GM18520 (cell line): ENCODE measurements around the gene FES.
"Not testable (repeated sequence)": the region's sequence is repeated elsewhere in the genome, so short reads cannot be mapped to it uniquely, and the experiment has no call there.

Experiments used
- ATAC-seq: cut with Tn5 transposase; IDR thresholded peaks from one replicate; pipeline ENCODE4 v1.9.1; 2021; ENCODE audit not compliant: unreplicated experiment

Gene FES

DNA sequence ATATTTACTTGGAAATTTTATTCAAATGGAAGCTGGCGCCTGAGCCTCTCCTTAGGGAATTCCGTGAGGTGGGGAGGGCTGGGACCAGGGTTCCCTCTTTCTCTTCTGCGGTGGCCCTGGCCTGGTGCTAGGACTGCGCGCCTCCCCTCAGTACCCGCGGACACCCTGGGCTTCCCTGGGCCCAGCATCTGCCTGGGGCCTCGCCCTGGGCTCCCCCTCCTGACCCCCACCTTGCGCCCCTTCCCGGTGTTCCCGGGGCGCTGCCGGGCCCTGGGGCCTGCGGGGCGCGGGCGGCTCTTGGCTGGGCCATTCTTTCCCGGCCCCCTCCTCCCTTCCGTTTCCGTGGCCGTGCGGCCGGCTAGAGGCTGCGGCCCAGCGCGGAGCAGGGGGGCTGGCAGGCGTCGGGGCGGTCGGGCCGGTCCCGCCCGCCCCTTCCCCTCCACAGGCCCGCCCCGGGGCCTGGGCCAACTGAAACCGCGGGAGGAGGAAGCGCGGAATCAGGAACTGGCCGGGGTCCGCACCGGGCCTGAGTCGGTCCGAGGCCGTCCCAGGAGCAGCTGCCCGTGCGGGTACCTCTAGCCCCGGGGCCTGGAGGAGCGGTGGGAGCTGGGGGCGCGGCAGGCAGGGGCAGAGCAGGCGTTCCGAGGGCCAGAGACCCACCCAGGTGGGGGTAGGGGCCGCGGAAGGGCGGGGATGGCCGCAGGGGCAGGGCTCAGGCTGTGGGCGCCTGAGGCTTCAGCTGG, at the start of gene FES:
Gene FES, plus strand, starts transcription at position 529 of the 743 bp plus-strand sequence. CDS start 542 bp downstream, outside the sequence.
- no peak for ATAC-seq

DNA sequence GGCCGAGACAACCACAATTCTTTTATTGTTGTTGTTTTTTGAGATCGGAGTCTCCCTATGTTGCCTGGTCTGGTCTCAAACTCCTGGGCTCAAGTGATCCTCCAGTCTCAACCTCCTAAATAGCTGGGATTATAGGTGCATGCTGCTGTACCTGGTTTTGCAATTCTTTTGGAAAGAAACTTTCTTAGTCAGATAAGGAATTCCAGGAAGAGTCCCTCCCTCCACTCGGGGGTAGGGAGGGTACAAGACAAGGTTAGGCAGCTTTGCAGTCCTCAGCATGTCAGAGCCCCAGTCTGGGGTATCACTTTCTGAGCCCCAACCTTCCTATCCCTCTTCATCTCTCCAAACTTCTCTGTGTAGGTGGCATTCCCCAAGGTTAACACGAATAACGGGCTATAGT, 49.7 kb upstream of the FES start:
- ATAC-seq: no peak

DNA sequence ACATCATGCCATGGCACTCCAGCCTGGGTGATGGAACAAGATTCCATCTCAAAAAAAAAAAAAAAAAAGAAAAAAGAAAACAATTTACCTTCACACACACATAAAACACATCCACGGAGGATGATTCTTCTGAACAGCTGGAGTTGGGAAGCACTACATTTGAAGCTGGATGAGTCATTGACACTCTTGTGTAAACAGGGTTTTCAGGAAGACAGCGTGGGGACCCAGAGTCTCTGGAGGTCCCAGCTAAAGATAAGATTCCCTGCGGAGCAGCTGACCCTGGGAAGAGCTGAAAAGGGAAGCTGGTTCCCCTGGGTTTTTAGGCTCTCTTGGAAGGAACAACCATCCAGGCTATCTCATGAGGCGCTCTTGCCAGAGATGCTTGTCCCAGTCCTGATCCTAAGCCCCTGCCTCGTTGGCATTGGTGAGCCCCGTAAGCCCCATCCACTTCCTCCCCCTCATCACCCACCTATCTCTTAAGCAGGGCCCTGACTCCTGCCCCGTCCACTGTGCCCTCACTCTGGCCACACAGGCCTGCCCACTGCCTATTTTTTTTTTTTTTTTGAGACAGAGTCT, 47.9 kb upstream of the FES start:
- no peak for ATAC-seq

DNA sequence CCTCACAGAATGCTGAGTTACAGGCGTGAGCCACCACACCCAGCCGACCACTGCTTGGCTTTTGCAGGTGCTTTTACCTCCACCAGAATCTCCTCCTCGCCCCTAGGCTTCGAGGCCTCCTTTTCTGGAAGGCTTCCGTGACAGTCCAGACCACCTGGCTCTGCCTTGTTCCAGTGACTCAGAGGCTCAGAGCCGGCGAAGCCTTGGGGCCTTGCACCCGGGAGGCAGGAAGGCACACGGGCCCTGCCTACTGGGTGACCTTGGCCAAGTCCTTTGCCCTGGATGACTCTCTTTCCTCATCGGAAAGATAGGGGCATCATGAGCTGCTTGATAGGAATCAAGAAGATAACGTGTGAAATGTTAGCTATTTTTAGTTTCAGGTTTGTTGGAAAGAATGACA, 47.2 kb upstream of the FES start:
- no peak for ATAC-seq

DNA sequence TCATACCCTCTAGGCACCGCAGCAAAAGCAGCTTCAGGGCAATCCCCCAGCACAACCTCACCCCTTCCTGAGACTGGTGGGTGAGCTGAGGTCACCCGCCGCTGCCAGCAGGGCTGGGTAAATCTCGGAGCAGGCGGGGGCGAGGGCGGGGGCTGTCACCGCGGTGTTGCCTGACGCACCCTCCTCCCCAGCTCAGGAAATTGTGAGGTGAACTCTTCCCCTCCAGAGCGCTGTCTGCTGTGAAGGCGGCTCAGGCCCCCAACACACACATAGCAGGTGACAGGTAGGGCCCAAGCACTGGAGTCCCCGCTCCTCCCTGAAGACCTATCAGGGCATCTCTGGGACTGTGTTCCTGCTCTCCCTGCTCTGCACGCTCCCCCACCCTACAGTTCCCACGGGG, 46.2 kb upstream of the FES start:
- no peak for ATAC-seq

DNA sequence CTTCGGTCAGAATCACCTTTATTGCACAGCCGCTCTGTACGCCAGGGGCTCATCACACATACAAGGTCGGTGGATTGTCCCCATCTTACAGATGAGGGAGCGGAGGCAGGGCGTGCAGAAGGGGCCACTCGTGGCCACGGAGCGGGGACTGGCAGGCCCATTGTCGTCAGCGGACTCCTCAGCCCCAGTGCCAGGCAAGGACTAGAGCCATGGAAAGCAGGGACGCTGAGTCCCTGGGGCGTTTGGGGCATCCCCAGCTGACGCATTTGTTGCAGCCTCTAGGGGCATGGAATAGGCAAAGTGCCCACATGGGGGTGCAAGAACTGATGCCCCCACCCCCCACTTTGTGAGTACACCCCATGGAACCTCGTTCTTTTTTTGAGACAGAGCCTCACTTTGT, 45.8 kb upstream of the FES start:
- ATAC-seq: no peak

DNA sequence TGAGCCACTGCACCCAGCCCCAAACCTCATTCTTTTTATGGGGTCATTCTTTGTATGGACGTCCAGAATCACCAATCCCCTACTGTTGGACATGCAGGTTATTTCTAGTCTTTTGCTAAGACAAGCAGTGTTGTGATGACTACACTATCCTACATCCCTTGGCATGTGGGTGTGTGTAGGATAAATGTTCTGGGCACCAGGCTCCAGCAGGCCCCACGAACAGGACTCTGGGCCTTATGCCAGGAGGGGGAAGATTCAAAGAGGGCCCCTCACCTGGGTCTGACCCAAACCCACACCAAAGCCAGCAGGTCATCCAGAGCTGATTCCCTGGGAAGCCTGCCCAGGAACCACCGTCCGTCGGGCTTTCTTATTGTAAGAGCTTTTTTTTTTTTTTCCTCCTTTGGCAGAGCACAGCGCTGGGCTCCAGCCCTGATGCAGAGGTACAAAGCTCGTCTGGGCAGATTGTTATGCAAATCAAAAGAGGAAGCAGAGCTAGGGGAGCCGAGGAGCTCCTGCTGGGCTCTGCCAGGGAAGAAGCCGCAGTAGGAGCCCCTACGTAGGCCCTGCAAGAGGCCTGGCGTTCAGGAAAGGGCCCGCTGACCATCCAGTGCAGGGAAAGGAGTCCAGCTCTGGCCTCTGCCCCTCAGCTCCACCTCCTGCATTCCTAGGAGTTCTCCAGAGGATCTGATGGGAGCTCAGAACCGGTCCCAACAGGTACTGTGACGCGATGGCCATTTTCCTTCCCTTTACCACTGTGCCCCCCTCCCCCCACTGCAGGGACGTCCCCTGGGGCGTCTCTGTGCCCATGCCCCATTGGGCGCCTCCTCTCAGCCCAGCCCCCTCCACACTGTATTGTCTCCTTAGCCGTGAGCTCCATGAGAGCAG, 44.9 kb upstream of the FES start:
- no peak for ATAC-seq

DNA sequence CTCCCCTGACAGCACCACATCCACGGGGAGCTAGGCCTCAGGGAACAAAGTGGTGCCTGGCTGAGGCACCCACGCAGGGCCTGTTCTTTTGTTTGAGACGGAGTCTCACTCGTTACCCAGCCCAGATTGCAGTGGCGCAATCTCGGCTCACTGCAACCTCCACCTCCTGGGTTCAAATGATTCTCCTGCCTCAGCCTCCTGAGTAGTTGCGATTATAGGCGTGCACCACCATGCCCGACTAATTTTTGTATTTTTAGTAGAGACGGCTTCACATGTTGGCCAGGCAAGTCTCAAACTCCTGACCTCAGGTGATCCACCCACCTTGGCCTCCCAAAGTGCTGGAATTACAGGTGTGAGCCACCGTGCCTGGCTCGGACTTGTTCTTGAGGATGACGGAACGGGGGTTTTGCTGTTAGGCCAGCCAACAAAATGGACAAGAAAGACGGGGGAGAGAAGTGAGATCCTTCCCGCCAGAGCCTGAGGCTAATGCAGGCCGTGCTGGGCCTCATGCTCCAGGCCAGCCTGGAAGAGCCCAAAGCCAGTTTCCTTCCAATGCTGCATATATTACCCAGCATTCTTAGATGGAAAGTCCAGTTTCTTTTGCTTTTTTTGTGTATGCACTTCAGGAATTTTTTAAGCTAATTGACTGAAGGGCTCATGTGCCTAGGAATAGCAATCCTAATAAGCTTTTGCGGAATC, 44.0 kb upstream of the FES start:
- ATAC-seq: no peak

DNA sequence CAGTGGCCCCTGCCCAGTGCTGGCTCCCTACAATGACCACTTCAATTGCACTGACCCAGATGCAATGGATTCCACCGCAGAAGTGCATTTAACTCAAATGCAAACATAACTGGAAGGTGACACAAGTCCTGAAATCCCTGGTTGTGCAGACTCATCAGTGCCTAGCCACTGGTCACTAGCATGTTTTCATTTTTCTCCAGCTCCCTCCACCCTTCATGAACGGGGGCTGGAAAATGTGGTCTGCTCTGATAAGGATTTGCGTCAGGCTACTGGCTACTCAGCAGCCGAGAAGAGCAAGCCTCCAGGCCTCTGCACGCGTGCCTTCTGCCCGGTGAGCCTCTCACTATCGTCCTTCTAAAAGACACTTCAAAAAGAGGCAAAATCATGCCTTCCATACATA, 43.4 kb upstream of the FES start:
- no peak for ATAC-seq

DNA sequence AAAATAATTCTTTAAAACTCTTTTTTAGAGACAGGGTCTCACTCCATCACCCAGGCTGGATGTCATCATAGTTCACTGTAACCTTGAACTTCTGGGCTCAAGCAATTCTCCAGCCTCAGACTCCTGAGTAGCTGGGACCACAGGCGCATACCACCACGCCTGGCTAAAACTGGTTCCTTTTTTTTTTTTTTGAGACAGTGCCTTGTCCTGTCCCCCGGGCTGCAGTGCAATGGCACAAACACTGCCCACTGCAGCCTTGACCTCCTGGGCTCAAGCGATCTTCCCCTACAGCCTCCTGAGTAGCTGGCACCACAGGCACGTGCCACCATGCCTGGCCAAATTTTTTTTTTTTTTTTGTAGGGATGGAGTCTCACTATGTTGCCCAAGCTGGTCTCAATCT, 39.6 kb upstream of the FES start:
- no peak for ATAC-seq

DNA sequence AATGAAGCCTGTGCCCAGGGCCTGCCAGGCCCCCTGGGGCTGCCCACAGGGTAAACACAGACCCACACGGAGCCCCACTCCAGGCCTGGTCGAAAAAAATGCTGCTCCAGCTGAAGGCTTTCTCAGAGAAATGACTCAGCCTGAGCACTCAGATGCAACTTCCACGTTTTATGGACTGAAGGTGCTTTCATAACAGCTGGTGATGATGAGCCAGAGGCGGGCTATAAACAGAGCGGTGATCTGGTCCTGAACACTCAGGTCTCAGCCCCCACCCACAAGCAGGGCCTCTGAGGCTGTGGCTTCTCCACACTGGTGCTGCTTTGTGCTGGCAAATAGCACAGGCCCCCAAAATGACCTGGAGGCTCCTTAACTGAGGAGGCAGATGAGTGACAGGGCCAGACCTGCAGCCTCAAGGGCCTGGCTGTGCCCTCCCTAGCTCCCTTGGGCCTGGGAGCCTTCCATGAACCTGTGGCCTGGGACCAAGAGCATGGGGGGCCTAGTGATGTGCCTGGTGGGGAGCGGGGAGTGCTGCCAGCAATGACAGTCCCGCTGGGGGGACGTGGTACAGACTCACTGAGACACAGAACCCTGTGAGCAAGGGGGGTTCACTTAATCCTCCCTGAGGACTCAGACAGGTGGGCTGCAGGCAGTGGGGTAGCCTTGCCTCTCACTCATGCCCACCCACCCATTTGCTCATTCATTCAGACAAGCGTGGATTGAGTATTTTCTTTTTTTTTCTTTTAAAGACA, 38.9 kb upstream of the FES start:
- peak; percentile 38 for ATAC-seq

DNA sequence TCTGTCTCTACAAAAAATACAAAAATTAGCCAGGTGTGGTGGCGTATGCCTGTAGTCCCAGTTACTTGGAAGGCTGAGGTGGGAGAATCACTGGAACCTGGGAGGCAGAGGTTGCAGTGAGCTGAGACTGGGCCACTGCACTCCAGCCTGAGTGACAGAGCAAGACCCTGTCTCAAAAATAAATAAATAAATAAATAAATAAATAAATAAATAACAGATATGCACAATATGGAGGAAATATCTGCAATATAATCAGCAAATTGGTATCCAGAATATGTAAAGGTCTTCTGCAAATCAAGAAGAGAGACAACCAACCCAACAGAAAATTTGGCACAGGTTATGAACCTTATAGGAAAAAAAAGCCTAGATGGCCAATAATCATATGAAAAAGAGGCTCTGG, 34.9 kb upstream of the FES start:
- not testable (repeated sequence) for ATAC-seq

DNA sequence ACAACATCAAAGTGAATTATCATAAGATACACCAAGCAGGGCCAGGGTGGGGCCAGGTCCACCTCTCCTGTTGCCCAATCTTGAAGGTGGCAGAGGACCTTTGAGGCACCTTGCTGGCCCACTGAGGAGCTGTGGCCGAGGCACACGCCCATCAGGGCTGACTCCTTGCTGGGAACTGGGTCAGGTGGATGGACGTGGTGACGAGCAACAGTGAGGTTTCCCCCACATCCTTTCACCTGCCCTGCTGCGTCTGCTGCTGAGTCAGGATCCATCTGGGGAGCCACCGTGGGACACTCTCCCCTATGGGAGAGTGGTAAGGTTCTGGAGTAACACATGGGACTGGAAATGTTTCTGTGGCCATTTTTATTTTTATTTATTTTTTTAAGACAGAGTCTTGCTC, 33.2 kb upstream of the FES start:
- no peak for ATAC-seq

DNA sequence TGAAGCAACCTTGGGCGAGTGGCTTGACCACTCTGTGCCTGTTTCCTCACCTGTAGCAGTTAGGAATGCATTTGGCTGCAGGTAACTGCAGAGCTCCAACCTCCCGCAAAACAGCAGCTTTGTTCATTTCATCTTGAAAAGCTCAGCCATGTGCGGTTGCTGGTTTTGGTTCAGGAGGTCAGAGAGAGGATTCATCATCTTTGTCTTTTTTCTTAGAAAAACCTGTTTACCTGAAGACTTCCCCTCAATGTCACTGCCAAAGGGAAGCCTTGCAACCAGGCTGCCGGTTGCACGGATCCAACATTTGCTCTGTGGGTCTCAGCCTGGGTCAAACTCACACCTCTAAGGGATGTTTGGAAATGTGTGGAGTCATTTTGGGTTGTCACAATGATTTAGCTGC, 32.4 kb upstream of the FES start:
- no peak for ATAC-seq

DNA sequence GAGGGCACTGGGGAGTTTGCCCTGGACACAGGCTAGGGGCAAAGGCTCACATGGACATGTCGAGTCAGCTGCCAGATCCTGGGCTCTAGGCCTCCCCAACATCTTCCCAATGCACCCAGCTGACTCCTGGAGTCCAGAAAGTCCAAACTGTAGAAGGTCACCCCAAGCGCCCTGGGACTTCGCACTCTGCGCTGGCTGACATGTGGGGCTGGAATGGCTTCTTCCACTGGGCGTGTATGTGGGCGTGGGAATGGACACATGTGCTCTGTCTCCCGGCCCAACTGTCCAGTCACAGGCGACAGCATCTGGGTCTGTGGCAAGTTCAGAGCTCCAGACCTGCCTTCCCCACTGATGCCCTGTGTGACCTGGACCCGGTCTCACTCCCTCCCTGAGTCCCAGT, 29.2 kb upstream of the FES start:
- no peak for ATAC-seq

DNA sequence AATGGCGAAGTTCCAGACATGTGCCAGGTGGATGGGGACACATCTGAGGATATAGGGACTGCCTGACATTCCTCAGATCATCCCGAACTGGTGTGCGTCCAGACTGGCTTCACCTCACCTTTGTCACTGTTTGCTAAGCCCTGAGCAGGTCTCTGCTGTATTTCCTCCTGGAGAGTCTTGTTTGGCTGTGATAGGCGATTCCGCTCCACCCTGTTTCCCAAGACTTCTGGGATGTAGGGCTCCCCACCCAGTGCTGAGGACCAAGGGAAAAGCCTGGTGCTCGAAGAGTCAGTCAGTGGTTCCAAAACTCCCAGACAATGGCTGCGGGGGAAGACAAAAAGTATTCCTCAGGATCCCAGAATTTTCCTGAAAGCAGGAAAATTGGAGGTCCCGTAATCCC, 27.0 kb upstream of the FES start:
- no peak for ATAC-seq

DNA sequence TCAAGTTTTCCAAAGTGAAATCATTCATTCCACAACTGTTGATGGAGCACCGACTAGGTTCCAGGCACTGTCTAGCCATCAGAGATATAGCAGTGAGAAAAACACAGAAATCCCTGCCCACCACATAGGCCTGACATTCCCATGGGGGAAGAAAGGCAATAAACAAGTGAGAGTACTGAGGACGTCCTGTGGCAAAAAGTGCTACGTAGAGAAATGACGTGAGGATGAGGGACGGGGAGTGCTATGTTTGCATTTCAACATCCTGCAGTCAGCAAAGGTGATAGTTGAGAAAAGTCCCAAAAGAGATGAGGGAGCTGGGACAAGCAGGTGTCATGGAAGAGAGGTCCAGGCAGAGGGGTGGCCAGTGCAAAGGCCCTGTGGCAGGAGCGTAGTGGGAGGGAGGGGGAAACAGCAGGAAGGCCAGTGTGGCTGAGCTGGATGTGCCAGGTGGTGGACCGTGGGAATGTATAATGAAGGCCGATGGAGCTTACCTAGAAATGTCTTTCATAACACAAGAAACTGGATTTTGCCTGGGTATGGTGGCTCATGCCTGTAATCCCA, 26.3 kb upstream of the FES start:
- no peak for ATAC-seq

DNA sequence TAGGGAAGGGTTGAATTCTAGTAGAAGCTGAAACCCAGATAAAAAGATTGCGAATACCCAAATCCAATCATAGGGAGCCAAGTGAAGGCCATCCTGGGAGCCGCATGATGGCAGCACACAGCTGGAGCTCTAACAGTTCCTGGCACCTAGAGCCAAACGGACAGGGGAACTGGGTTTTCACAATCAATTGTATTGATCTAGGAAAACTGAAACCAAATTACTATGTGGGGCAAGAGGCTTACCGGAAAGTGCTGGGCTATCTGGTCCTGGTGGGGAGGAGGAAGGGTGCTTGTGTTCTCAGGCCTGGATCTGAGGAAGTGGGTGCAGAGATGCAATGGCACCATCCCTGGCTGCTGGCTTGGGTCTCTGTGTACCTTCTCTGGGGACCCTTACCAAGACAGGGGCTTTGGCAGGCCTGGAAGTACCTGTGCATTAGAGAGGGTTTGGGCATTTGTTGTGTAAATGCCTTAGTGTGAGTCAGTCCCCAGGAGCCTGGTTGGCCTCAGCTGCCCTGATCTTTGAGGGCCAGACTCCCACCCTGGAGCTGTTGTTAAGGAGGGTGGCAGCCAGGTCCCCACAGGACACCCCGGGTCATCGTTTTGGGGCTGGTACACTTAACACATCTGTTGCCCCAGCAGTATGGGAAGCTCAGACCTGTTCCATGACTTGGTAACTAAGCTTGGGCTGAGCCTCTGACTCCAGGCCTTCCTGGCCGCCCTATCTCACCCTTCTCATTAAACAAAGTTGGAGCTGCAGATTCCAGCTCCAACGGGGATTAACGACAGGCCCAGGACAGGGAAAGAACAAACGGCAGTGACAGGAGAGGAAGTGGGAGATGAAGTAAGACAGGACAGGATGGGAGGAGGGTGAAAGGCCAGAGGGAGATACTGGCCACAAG, 24.8 kb upstream of the FES start:
- ATAC-seq: no peak

DNA sequence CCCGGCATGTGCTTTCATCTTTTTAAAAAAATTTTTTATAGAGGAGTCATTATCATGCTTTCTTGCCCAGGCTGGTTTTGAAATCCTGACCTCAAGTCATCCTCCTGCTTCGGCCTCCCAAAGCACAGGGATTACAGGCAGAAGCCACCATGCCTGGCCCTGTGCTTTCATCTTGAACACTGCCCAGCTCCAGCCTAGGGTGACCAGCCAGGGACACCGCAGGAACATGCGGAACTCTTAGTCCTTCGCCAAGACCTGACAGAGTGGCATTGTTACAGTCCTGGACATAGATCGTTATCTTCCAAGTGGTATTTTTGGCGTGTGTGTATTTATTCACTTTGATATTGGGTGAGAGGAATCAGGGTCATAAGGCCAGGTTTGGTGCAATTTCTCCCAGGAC, 23.9 kb upstream of the FES start:
- no peak for ATAC-seq
